B cell (primary cell): Measurements from ENCODE around the gene DYNC2I2. TPM values are rescaled to one million over a fixed set of nuclear protein-coding genes. Genes with fewer than 3 reads are reported as not detected.

Experiments used
- ATAC-seq: fragments of 200-7000 bp; cut with Tn5 transposase; one replicate; pipeline ENCODE4 v1.10.0; 2021; ENCODE audit warnings: low read depth, mild to moderate bottlenecking, moderate number of reproducible peaks, moderate library complexity
- CTCF ChIA-PET: fragments of 350-600 bp; sonication (Branson Sonifier 250); formaldehyde crosslinking; loops from one replicate; lab custom pipeline; 2021; ENCODE audit warnings: antibody characterized with exemption, inconsistent platforms; lab: Charles Lee
- POLR2A ChIA-PET: fragments of 350-600 bp; sonication (Branson Sonifier 250); formaldehyde crosslinking; loops from one replicate; lab custom pipeline; 2021; ENCODE audit warnings: antibody characterized with exemption; lab: Charles Lee
- DNase-seq: peaks from one replicate; pipeline ENCODE4 v3.0.0; 2013
- H2AFZ ChIP-seq: 2 replicates; pipeline ENCODE4 v1.6.1; 2012; ENCODE audit warnings: mild to moderate bottlenecking, low read depth, low read length; ENCODE audit not compliant: insufficient read depth, poor library complexity, severe bottlenecking
- H3K27ac ChIP-seq, 2 donors: 1 replicate in 1 of 2; 2 replicates in 1 of 2; pipeline ENCODE4 v1.5.1; 2012 to 2013; ENCODE audit warnings: low read length in 2 of 2, mild to moderate bottlenecking in 2 of 2, moderate library complexity in 1 of 2
- H3K27me3 ChIP-seq, 4 experiments: fragments of 200-600 bp in 1 of 4; sonication (generic) in 1 of 4; replicated peaks in 1 of 4; 1 replicate in 2 of 4; 2 replicates in 2 of 4; pipeline versions ENCODE4 v1.6.1 to v1.7.0; 2013 to 2016; ENCODE audit warnings: low read length in 3 of 4, mild to moderate bottlenecking in 2 of 4, mixed read lengths in 1 of 4, moderate library complexity in 1 of 4; ENCODE audit not compliant: insufficient read depth in 4 of 4, control insufficient read depth in 3 of 4; ENCODE audit errors: control extremely low read depth in 1 of 4
- H3K36me3 ChIP-seq, 2 experiments: replicated peaks in 1 of 2; 1 replicate in 1 of 2; 2 replicates in 1 of 2; pipeline versions ENCODE4 v1.6.1 to v1.7.1; 2013; ENCODE audit warnings: low read length in 1 of 2; ENCODE audit not compliant: insufficient read depth in 2 of 2, control insufficient read depth in 1 of 2; ENCODE audit errors: control extremely low read depth in 1 of 2, extremely low read depth in 1 of 2
- H3K4me1 ChIP-seq, 2 donors: fragments of 200-600 bp in 1 of 2; sonication (generic) in 1 of 2; 1 replicate in 1 of 2; 2 replicates in 1 of 2; pipeline versions ENCODE4 v1.5.1 to v1.6.1; 2013 to 2017; ENCODE audit warnings: low read length in 2 of 2; ENCODE audit not compliant: control insufficient read depth in 2 of 2, insufficient read depth in 2 of 2
- H3K4me2 ChIP-seq: replicated peaks from 2 replicates; pipeline ENCODE3; 2012; ENCODE audit warnings: mild to moderate bottlenecking, low read depth, low read length; ENCODE audit not compliant: poor library complexity, severe bottlenecking
- H3K4me3 ChIP-seq, 5 experiments: fragments of 200-600 bp in 1 of 5; sonication (generic) in 1 of 5; 1 replicate in 3 of 5; 2 replicates in 2 of 5; pipeline versions ENCODE4 v1.5.1 to v1.7.0; 2011 to 2016; ENCODE audit warnings: low read length in 4 of 5, mild to moderate bottlenecking in 4 of 5, low read depth in 2 of 5, control low read depth in 1 of 5, moderate library complexity in 1 of 5; ENCODE audit not compliant: insufficient read depth in 1 of 5; ENCODE audit errors: control extremely low read depth in 1 of 5, extremely low read depth in 1 of 5
- H3K79me2 ChIP-seq: fragments of 200-600 bp; sonication (generic); one replicate; pipeline ENCODE4 v1.6.0; 2016; ENCODE audit warnings: low read length; ENCODE audit not compliant: control insufficient read depth, insufficient read depth
- H3K9ac ChIP-seq: fragments of 200-600 bp; sonication (generic); 2 replicates; pipeline ENCODE4 v1.6.1; 2017; ENCODE audit warnings: mild to moderate bottlenecking, low read length, moderate library complexity
- H3K9me3 ChIP-seq, 3 donors: one replicate each; pipeline versions ENCODE4 v1.6.1 to v1.7.1; 2013; ENCODE audit warnings: low read length in 2 of 3; ENCODE audit not compliant: control insufficient read depth in 2 of 3, insufficient read depth in 1 of 3; ENCODE audit errors: control extremely low read depth in 1 of 3
- H4K20me1 ChIP-seq: 2 replicates; pipeline ENCODE4 v1.6.0; 2012; ENCODE audit warnings: mild to moderate bottlenecking, low read length; ENCODE audit not compliant: insufficient read depth, control insufficient read depth, poor library complexity, severe bottlenecking
- H3K27ac Mint-ChIP-seq: one replicate; pipeline ENCODE4 v1.8.0; 2021; ENCODE audit warnings: mixed read lengths
- H3K27me3 Mint-ChIP-seq: one replicate; pipeline ENCODE4 v1.8.0; 2021; ENCODE audit warnings: mixed read lengths
- H3K4me1 Mint-ChIP-seq: one replicate; pipeline ENCODE4 v1.8.0; 2021; ENCODE audit warnings: mixed read lengths
- H3K4me3 Mint-ChIP-seq: one replicate; pipeline ENCODE4 v1.8.0; 2021; ENCODE audit warnings: mixed read lengths
- H3K9me3 Mint-ChIP-seq: one replicate; pipeline ENCODE4 v1.8.0; 2022; ENCODE audit warnings: mixed read lengths; ENCODE audit not compliant: insufficient read depth
- EZH2 ChIP-seq: IDR thresholded peaks from 2 replicates; pipeline ENCODE4 v1.6.1; 2012; ENCODE audit warnings: borderline replicate concordance, low read depth, mild to moderate bottlenecking, moderate library complexity, low read length; ENCODE audit not compliant: insufficient read depth, poor library complexity, severe bottlenecking
- WGBS: methylation state at CpG from one replicate; pipeline ENCODE4 v1.1.5; 2013; ENCODE audit warnings: missing lambda C conversion rate; ENCODE audit not compliant: insufficient coverage; 5-methylcytosine and 5-hydroxymethylcytosine counted together
- intact Hi-C: fragments of 100-400 bp; cut with micrococcal nuclease; formaldehyde crosslinking; loops from one replicate; pipeline ENCODE4 v1.10.0; 2022
- polyA plus RNA-seq: library from polyadenylated mRNA; depleted of rRNA; stranded (reverse); fragments of >200 nt; gene quantifications from 2 replicates; pipeline ENCODE4 v1.2.3, GENCODE V29; 2012
- total RNA-seq, 2 donors: library from RNA; stranded (reverse); fragments of 120-200 nt in 1 of 2; gene quantifications; 1 replicate in 1 of 2; 2 replicates in 1 of 2; pipeline versions ENCODE4 v1.2.3 to v1.2.4, GENCODE V29; 2013 to 2022
- TF ChIP-seq, protein P1 (sequence below): fragments of 200-600 bp; IDR thresholded peaks from one replicate; pipeline ENCODE4 v1.8.0; 2022; ENCODE audit warnings: antibody characterized with exemption, mild to moderate bottlenecking

DYNC2I2 gene
- total and polyA plus RNA-seq, 2 donors (not counting 1 experiment from before 2014, with no cell fraction given), result 76.6 to 109 TPM

DNA sequence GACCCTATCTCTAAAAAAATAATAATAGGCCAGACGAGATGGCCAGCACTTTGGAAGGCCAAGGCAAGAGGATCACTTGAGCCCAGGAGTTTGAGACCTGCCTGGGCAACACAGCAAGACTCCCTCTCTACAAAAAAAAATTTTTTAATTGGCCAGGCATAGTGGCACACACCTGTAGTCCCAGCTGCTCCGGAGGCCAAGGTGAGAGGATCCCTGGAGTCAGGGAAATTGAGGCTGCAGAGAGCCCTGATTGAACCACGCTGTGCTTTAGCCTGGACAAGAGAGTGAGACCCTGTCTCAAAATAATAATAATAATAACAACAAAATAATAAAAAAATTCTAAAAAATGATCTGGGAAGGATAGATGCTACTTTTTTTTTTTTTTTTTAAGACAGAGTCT, 1.1 kb upstream of the DYNC2I2 start:
- H3K79me2 ChIP-seq, result peaks cover 2% of the 10 kb centered on the region
- 100% methylated on average over 2 of the region's 3 CpGs for WGBS
- no peak for ATAC-seq
- POLR2A ChIA-PET, result interaction anchor here (0.6 to 1.8 kb wide), 9 partner anchors 8 to 368 kb away, joined by 3 to 9 read pairs (median 5); partner anchors contain the start of genes SET and SPOUT1
- no peaks in the 10 kb centered on the region for H3K27me3 Mint-ChIP-seq
- TF ChIP-seq EZH2, result no peak
- TF ChIP-seq, protein P1, sequence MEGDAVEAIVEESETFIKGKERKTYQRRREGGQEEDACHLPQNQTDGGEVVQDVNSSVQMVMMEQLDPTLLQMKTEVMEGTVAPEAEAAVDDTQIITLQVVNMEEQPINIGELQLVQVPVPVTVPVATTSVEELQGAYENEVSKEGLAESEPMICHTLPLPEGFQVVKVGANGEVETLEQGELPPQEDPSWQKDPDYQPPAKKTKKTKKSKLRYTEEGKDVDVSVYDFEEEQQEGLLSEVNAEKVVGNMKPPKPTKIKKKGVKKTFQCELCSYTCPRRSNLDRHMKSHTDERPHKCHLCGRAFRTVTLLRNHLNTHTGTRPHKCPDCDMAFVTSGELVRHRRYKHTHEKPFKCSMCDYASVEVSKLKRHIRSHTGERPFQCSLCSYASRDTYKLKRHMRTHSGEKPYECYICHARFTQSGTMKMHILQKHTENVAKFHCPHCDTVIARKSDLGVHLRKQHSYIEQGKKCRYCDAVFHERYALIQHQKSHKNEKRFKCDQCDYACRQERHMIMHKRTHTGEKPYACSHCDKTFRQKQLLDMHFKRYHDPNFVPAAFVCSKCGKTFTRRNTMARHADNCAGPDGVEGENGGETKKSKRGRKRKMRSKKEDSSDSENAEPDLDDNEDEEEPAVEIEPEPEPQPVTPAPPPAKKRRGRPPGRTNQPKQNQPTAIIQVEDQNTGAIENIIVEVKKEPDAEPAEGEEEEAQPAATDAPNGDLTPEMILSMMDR, result no peak
- peaks cover 2 to 14% of the 10 kb centered on the region in 2 donors for H3K4me1 ChIP-seq
- H3K27ac ChIP-seq, result no peak overlapping the region
- DNase-seq, result no peak
- no peak overlapping the region for H3K4me2 ChIP-seq
- H3K36me3 ChIP-seq, result no peaks in the 10 kb centered on the region
- H3K9me3 ChIP-seq, result no peaks in the 10 kb centered on the region
- H3K4me1 Mint-ChIP-seq, result peaks cover 13% of the 10 kb centered on the region
- no peaks in the 10 kb centered on the region for H3K9me3 Mint-ChIP-seq
- no peak overlapping the region for H3K9ac ChIP-seq
- H3K27ac Mint-ChIP-seq, result peak overlapping the region; percentile 46
- intact Hi-C loops, result loop anchor here (1.0 to 5.0 kb wide), 4 partner anchors 45 to 115 kb away; partner anchors contain the start of genes PKN3, SPTAN1, ZDHHC12 and ZER1
- no peaks in the 10 kb centered on the region for H4K20me1 ChIP-seq
- CTCF ChIA-PET, result interaction anchor here (0.7 to 1.2 kb wide), 2 partner anchors 26 to 44 kb away, joined by 3 to 4 read pairs; partner anchors contain the start of gene PKN3
- no peaks in the 10 kb centered on the region for H3K27me3 ChIP-seq
- peak overlapping the region; percentile 100 for H2AFZ ChIP-seq
- no peak overlapping the region for H3K4me3 ChIP-seq
- H3K4me3 Mint-ChIP-seq, result no peak overlapping the region

DNA sequence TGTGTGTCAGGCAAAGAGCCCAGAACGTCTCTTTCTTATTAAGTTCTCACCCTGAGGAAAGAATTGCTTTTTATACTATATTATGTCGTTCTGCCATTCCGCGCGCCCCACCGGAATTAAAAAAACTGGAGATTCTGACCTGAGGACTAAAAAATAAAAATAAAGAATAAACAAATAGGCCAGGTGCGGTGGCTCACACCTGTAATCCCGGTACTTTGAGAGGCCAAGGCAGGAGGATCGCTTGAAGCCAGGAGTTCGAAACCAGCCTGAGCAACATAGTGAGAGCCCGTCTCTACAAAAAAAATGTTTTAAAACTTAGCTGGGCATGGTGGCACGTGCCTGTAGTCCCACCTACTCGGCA, 677 bp upstream of the DYNC2I2 start:
- Histone ChIP-seq H3K79me2 (peaks cover 2% of the 10 kb centered on the region), H3K27me3 (no peaks in the 10 kb centered on the region), H4K20me1 (no peaks in the 10 kb centered on the region), H3K9me3 (no peaks in the 10 kb centered on the region), H3K36me3 (no peaks in the 10 kb centered on the region), H3K27ac (peak overlapping the region; percentile 92 to 95), H3K4me2 (peak overlapping the region; percentile 91), H2AFZ (peak overlapping the region; percentile 100), H3K4me3 (peak overlapping the region; percentile 49 to 97 (median 89)), H3K9ac (peak overlapping the region; percentile 94), H3K4me1 (peaks cover 2 to 14% of the 10 kb centered on the region in 2 donors)
- Mint-ChIP-seq H3K9me3 (no peaks in the 10 kb centered on the region), H3K27me3 (no peaks in the 10 kb centered on the region), H3K27ac (peak overlapping the region; percentile 100), H3K4me1 (peaks cover 13% of the 10 kb centered on the region), H3K4me3 (peak overlapping the region; percentile 96)
- TF ChIP-seq, protein P1, result no peak
- TF ChIP-seq EZH2, result no peak
- no peak for DNase-seq
- intact Hi-C loops, result loop anchor here (1.0 to 5.0 kb wide), 4 partner anchors 45 to 115 kb away; partner anchors contain the start of genes PKN3, SPTAN1, ZDHHC12 and ZER1
- POLR2A ChIA-PET, result interaction anchor here (0.9 to 1.8 kb wide), 7 partner anchors 8 to 35 kb away, joined by 3 to 9 read pairs (median 5); partner anchors contain the start of gene SET
- WGBS, result 100% methylated on average over 7 of the region's 13 CpGs
- no peak for ATAC-seq
- CTCF ChIA-PET, result interaction anchor here (0.7 to 1.2 kb wide), 2 partner anchors 26 to 45 kb away, joined by 3 to 4 read pairs; partner anchors contain the start of gene PKN3
